HG03460 (cell line): ENCODE data around the gene MINPP1.
"Not testable (repeated sequence)": the region's sequence is repeated elsewhere in the genome, so short reads cannot be mapped to it uniquely, and the experiment has no call there.

ENCODE experiments used
- ATAC-seq: cut with Tn5 transposase; IDR thresholded peaks from one replicate; pipeline ENCODE4 v1.9.1; 2021; ENCODE audit not compliant: unreplicated experiment

Gene MINPP1

GRCh38 chr10:87562750-87563149 is 58.1 kb downstream of the MINPP1 start:
- ATAC-seq, result no peak

DNA sequence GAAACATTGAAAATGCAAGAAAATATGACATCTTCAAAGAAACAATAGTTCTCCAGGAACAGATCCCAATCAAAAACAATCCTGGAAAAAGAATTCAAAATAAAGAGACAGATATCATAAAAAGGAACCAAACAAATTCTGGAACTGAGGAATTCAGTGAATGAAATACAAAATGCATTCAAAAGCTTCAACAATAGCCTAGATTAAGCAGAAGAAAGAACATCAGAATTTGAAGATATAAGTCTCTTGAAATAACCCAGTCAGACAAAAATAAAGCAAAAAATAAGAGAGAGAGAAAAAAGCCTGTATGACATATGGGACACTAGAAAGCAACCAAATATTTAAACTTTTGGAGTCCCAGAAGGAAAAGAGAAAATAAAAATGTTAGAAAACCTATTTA is 60.3 kb downstream of the MINPP1 start:
- no peak for ATAC-seq

DNA sequence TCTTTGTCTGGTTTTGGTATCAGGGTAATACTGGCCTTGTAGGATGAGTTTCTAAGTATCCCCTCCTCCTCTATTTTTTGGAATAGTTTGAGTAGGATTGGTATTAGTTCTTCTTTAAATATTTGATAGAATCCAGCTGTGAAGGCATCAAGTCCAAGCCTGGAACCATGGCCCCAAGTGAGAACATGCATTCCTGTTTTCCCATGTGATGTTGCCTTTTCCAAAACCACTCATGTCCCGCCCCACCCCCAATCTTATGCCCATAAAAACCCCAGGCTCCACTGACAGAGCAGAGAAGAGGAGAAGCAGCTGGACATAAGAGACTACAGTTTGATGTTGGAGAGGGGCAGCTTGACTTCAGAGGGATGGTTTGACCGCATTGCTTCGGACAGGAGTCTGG is 71.2 kb downstream of the MINPP1 start:
- no peak for ATAC-seq

DNA sequence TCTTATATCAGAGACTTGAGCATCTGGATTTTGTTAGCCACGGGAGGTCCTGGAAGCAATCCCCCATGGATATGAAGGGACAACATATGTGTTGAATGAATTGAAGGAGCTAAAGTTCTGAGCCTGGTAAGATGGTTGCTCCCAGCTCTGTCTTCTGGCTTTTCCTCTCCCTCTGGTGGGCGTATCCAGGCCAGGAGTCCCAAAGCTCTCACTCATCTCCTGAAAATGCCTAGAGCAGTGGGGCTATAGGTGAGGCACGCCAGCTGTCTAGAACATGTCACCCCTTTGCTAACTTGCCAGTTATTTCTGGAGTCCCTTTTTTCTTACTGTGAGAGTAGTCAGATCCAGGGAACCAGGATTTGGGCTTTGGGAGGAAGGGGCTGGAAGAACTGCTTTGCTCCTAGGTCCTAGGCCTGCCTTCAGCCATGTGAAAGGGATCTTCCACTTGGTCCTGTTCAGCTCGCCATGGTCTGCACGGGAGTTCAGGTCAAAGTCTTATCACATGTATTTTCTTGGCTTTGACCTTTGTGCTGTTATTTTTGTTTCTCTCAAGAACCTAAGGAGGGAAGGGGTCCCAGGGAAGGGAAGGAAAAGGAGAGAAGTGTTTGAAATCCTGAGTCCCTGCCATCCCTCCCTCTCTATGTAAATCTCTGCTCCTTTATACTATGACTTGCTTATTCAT is 73.6 kb downstream of the MINPP1 start:
- no peak for ATAC-seq

- ATAC-seq, result no peak
Measured at GRCh38 chr10:87578842-87579401, 74.2 kb downstream of the MINPP1 start.

DNA sequence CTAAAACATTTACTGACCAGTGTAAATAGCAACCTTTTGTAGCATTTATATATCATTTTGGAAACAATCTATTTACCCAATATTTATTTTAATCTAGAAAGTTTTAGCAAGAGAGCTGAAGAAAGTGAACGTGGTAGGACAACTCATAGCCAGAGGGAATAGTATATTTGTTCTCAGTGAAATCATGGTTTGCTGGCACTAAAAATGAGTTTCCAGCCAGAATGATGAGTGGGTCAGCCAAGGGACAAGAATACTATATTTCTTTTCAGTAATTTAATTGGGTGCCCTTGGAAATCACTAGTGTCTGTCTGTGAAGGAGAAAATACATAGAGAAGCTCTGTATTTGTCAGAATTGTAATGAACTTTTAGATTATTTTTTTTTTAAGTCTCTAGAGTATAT is 74.9 kb downstream of the MINPP1 start:
- ATAC-seq, result no peak

GRCh38 chr10:87580016-87580415 is 75.3 kb downstream of the MINPP1 start:
- ATAC-seq, result no peak

DNA sequence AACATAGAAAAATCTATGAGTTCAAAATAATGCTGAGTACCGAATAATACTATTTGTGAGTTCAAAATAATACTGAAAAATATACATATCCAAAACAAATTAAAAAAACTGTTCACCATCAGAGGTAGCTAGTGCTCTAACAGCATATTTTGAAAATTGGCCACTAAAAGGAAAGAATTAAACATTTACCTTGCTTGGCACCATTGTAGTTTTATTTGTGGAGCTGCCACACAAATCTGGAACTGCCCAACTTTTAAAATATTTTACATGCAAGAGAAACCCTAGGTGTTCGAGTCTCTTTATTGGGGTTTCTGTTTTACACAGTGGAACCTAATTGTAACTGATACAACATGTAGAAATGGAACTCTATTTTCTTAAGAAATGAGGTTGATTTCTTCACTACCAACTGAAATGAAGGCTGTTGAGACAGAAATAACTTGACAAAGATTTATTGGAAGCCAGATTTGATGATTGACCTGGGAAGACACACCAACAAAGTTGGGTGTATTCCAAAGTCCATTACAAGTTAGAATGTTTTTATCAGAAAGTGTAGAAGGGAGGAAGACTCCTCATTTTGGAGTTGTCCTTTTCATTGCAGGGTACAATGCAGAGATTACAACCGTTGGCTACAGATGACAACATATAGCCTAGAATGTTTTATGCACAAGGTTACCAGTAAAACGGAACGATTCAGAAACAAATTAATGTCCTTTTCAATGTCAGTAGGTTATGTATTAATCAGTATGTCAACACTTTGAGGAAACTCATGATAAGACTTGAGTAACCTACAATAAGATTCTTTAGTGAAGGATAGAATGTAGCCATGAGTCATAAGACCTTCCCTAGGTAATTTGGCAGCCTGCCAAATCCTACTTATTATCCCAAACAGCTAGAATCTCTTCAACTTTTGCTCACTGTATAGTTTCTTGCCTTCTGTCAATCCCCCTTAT is 81.1 kb downstream of the MINPP1 start:
- no peak for ATAC-seq

GRCh38 chr10:87589645-87590051 is 85.0 kb downstream of the MINPP1 start:
- ATAC-seq, result no peak

GRCh38 chr10:87590705-87591588 is 86.3 kb downstream of the MINPP1 start:
- no peak for ATAC-seq

GRCh38 chr10:87591589-87591886 is 86.8 kb downstream of the MINPP1 start:
- ATAC-seq, result no peak

DNA sequence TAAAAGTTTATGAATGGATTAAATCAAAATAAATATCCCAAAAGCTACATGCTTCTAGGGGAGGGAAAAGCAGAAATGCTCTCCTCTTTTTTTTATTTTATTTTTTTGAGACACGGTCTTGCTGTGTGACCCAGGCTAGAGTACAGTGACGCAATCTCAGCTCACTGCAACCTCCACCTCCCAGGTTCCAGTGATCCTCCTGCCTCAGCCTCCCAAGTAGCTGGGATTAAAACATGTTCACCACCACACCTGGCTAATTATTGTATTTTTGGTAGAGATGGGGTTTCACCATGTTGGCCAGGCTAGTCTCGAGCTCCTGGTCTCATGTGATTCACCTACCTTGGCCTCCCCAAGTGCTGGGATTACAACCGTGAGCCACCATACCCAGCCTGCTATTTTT is 88.2 kb downstream of the MINPP1 start:
- ATAC-seq, result not testable (repeated sequence)

GRCh38 chr10:87593702-87594101 is 89.0 kb downstream of the MINPP1 start:
- ATAC-seq, result no peak

GRCh38 chr10:87594181-87594580 is 89.5 kb downstream of the MINPP1 start:
- no peak for ATAC-seq

DNA sequence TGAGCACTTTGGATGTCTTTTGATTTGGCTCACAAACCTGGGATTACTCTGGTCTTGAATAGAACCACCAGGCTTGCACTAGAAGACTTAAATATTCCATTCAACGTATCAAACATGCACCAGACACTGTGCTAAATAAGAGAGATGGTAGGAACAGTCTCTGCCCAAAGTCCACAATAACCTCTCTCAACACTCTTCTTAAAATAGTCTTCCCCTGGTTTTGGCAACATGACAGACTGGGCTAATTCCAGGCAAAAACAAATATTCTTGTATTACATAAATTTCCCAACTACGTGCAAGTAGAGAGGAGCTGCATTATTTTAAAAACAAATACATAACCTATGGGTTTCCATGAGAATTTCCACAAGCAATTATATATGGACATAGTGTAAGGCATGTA is 90.2 kb downstream of the MINPP1 start:
- no peak for ATAC-seq

DNA sequence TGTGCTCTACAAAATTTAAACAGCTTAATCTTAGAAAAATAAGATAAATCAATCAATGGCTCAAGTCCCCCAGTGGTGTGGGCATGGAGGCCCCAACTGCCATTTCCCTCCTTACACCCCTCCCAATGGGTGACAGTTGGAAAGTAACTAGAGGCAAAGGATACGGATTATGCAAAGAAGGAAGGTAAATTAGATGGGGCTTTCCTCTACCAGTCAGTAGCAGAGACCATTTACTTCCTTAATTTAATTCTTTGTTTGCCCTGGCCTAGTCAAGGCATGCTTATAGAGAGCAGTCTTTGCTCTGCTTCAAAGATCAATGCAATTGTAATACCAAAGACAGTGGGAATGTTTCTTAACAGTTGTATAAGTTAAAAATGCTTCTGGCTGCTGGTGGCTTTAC is 91.7 kb downstream of the MINPP1 start:
- no peak for ATAC-seq

- ATAC-seq, result no peak
Measured at GRCh38 chr10:87598700-87599099, 94.0 kb downstream of the MINPP1 start.

DNA sequence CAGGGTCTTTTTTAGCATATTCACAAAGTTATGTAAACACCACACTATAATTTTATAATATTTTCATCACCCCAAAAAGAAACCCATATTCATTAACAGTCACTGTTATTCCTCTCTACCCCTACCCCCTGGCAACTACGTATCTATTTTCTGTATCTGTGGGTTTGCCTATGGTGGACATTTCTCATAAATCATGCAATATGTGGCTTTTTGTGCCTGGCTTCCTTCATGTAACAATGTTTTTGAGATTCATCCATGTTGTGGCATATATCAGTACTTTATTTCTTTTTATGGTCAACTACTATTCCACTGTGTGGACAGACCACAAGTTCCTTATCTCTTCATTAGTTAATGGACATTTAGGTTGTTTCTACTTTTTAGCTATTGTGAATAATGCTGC is 95.9 kb downstream of the MINPP1 start:
- no peak for ATAC-seq
